Muscle layer of colon (tissue), 2 donors: ENCODE measurements around the gene ALX3.

Experiments used
- H3K27ac ChIP-seq: one replicate; pipeline ENCODE4 v1.7.0; 2013; ENCODE audit warnings: low read depth, mild to moderate bottlenecking, low read length, moderate library complexity
- H3K27me3 ChIP-seq, 2 donors: one replicate each; pipeline ENCODE4 v1.7.0; 2013; ENCODE audit warnings: low read length in 2 of 2, mild to moderate bottlenecking in 2 of 2; ENCODE audit not compliant: insufficient read depth in 2 of 2, control insufficient read depth in 1 of 2
- H3K36me3 ChIP-seq: one replicate; pipeline ENCODE4 v1.7.0; 2013; ENCODE audit warnings: mild to moderate bottlenecking, low read length; ENCODE audit not compliant: insufficient read depth
- H3K4me1 ChIP-seq: one replicate; pipeline ENCODE4 v1.7.0; 2013; ENCODE audit warnings: mild to moderate bottlenecking, low read length; ENCODE audit not compliant: insufficient read depth
- H3K4me3 ChIP-seq, 2 donors: one replicate each; pipeline ENCODE4 v1.7.0; 2013; ENCODE audit warnings: low read length in 2 of 2, low read depth in 1 of 2, mild to moderate bottlenecking in 1 of 2, moderate library complexity in 1 of 2
- H3K9ac ChIP-seq: one replicate; pipeline ENCODE4 v1.7.0; 2013; ENCODE audit warnings: low read length
- H3K9me3 ChIP-seq: one replicate; pipeline ENCODE4 v1.7.0; 2013; ENCODE audit warnings: mild to moderate bottlenecking, low read length
- donor health status: abdominal sarcoma.
- donor health status: Adenocarcinoma of cecum.

ALX3 gene

GRCh38 chr1:110061341-110061740 is 9.1 kb downstream of the ALX3 start:
- Histone ChIP-seq H3K4me1 (peaks cover 17% of the 10 kb centered on the region), H3K4me3 (no peak overlapping the region), H3K9me3 (no peaks in the 10 kb centered on the region), H3K27me3 (no peaks in the 10 kb centered on the region), H3K9ac (no peak overlapping the region), H3K27ac (no peak overlapping the region), H3K36me3 (peaks cover 25% of the 10 kb centered on the region)

GRCh38 chr1:110060662-110061060 is 9.8 kb downstream of the ALX3 start:
- Histone ChIP-seq H3K4me1 (peaks cover 22% of the 10 kb centered on the region), H3K4me3 (no peak overlapping the region), H3K9me3 (no peaks in the 10 kb centered on the region), H3K27ac (no peak overlapping the region), H3K36me3 (peaks cover 32% of the 10 kb centered on the region), H3K9ac (no peak overlapping the region), H3K27me3 (no peaks in the 10 kb centered on the region)

- Histone ChIP-seq H3K36me3 (peaks cover 37% of the 10 kb centered on the region), H3K4me1 (peaks cover 22% of the 10 kb centered on the region)
Measured at GRCh38 chr1:110060034-110060661, 10.3 kb downstream of the ALX3 start.

GRCh38 chr1:110059133-110059863 is 11.2 kb downstream of the ALX3 start:
- Histone ChIP-seq H3K36me3 (peaks cover 45% of the 10 kb centered on the region), H3K27ac (no peak overlapping the region), H3K4me3 (no peak overlapping the region), H3K27me3 (no peaks in the 10 kb centered on the region), H3K9me3 (no peaks in the 10 kb centered on the region), H3K9ac (no peak overlapping the region), H3K4me1 (peaks cover 22% of the 10 kb centered on the region)

More at GRCh38 chr1:110060034-110060661, 10.3 kb downstream of the ALX3 start:
- Histone ChIP-seq H3K27ac (no peak overlapping the region), H3K9me3 (no peaks in the 10 kb centered on the region), H3K27me3 (no peaks in the 10 kb centered on the region), H3K4me3 (no peak overlapping the region), H3K9ac (no peak overlapping the region)

GRCh38 chr1:110058591-110058990 is 11.9 kb downstream of the ALX3 start:
- H3K36me3 ChIP-seq, result peaks cover 52% of the 10 kb centered on the region
- no peaks in the 10 kb centered on the region for H3K27me3 ChIP-seq
- H3K9me3 ChIP-seq, result no peaks in the 10 kb centered on the region
- H3K4me3 ChIP-seq, result no peak overlapping the region
- H3K27ac ChIP-seq, result no peak overlapping the region
- H3K4me1 ChIP-seq, result peaks cover 22% of the 10 kb centered on the region
- no peak overlapping the region for H3K9ac ChIP-seq

- Histone ChIP-seq H3K9ac (no peak overlapping the region), H3K4me3 (no peak overlapping the region), H3K9me3 (no peaks in the 10 kb centered on the region), H3K4me1 (peaks cover 22% of the 10 kb centered on the region), H3K27me3 (no peaks in the 10 kb centered on the region), H3K36me3 (peaks cover 58% of the 10 kb centered on the region), H3K27ac (no peak overlapping the region)
Measured at GRCh38 chr1:110057963-110058518, 12.4 kb downstream of the ALX3 start.

GRCh38 chr1:110056776-110057175 is 13.7 kb downstream of the ALX3 start:
- Histone ChIP-seq H3K9ac (no peak overlapping the region), H3K36me3 (peaks cover 71% of the 10 kb centered on the region), H3K4me1 (peaks cover 22% of the 10 kb centered on the region)

GRCh38 chr1:110056285-110056683 is 14.2 kb downstream of the ALX3 start:
- no peak overlapping the region for H3K27ac ChIP-seq
- no peak overlapping the region for H3K4me3 ChIP-seq
- peaks cover 22% of the 10 kb centered on the region for H3K4me1 ChIP-seq
- no peaks in the 10 kb centered on the region for H3K27me3 ChIP-seq
- peaks cover 76% of the 10 kb centered on the region for H3K36me3 ChIP-seq
- no peak overlapping the region for H3K9ac ChIP-seq
- H3K9me3 ChIP-seq, result no peaks in the 10 kb centered on the region

More at GRCh38 chr1:110056776-110057175, 13.7 kb downstream of the ALX3 start:
- no peak overlapping the region for H3K4me3 ChIP-seq
- no peak overlapping the region for H3K27ac ChIP-seq
- H3K27me3 ChIP-seq, result no peaks in the 10 kb centered on the region
- H3K9me3 ChIP-seq, result no peaks in the 10 kb centered on the region

GRCh38 chr1:110055493-110056284 is 14.8 kb downstream of the ALX3 start:
- Histone ChIP-seq H3K4me3 (no peak overlapping the region), H3K27ac (no peak overlapping the region), H3K9me3 (no peaks in the 10 kb centered on the region), H3K9ac (no peak overlapping the region), H3K36me3 (peaks cover 82% of the 10 kb centered on the region), H3K27me3 (no peaks in the 10 kb centered on the region), H3K4me1 (peaks cover 22% of the 10 kb centered on the region)

- no peaks in the 10 kb centered on the region for H3K27me3 ChIP-seq
- no peak overlapping the region for H3K27ac ChIP-seq
- peaks cover 82% of the 10 kb centered on the region for H3K36me3 ChIP-seq
- H3K9me3 ChIP-seq, result no peaks in the 10 kb centered on the region
- H3K9ac ChIP-seq, result no peak overlapping the region
- H3K4me3 ChIP-seq, result no peak overlapping the region
- H3K4me1 ChIP-seq, result peaks cover 31% of the 10 kb centered on the region
Measured at GRCh38 chr1:110053552-110054428, 16.7 kb downstream of the ALX3 start.
